ENCODE data around the gene NDUFA7.
"Not testable (repeated sequence)": the region's sequence is repeated elsewhere in the genome, so short reads cannot be mapped to it uniquely, and the experiment has no call there.

The NDUFA7 gene

DNA sequence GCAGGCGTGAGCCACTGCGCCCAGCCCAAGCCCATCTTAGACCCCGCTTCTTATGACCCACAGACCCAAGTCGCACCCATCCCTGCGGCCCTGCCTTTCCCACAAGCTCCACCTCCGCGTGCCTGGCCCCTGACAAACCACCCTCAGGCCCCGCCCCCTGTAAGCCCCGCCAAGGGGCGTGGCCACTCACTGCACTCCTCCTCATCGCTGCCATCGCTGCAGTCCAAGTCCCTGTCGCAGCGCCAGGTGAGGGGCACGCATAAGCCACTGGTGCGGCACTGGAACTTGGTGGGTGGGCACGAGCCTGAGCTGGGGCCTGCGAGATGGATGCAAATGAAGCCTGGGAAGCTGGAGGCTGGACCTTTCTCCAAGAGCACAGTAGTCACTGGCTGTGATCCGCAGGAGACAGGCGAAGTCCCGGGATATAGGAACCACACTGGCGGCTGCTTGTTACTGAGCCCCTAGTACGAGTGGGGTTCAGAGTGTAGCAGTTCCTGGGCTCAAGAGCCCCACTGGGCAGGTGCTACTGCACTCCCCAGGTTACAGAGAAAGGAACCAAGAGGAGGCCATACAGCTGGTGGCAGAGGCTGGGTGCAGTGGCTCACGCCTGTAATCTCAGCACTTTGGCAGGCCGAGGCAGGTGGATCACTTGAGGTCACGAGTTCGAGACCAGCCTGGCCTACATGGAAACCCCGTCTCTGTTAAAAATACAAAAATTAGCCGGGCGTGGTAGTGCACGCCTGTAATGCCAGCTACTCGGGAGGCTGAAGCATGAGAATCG is 16.1 kb downstream of the NDUFA7 start:
- TF ChIP-seq, protein P1, sequence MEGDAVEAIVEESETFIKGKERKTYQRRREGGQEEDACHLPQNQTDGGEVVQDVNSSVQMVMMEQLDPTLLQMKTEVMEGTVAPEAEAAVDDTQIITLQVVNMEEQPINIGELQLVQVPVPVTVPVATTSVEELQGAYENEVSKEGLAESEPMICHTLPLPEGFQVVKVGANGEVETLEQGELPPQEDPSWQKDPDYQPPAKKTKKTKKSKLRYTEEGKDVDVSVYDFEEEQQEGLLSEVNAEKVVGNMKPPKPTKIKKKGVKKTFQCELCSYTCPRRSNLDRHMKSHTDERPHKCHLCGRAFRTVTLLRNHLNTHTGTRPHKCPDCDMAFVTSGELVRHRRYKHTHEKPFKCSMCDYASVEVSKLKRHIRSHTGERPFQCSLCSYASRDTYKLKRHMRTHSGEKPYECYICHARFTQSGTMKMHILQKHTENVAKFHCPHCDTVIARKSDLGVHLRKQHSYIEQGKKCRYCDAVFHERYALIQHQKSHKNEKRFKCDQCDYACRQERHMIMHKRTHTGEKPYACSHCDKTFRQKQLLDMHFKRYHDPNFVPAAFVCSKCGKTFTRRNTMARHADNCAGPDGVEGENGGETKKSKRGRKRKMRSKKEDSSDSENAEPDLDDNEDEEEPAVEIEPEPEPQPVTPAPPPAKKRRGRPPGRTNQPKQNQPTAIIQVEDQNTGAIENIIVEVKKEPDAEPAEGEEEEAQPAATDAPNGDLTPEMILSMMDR (IDR thresholded peaks at IDR 0.05), result no peak
- H3K9me3 ChIP-seq, result no peaks in the 10 kb centered on the region

DNA sequence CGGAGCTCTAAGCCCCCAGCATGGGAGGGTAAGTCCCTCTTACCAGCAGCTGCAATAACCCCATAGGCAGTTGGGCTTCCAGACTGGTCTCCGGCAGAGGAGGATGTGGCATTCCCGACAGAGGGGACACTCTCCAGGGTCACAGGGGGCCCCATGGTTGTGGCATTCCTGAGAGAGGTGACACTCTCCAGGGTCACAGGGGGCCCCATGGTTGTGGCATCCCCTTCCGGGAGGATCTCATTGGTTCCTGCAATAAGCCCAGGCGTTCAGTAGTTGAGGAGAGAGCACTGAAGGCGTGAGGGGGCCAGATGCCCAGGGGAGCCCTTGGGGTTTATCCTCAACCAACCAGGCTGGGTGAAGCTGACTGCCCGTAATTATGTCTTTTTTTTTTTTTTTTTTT is 18.4 kb downstream of the NDUFA7 start:
- TF ChIP-seq, protein P1 (IDR thresholded peaks at IDR 0.05), result no peak
- Histone ChIP-seq H3K36me3 (no peaks in the 10 kb centered on the region), H3K27ac (no peak overlapping the region), H3K4me3 (ENCODE audit: low read depth in 1 of 2, low read length in 1 of 2) (no peak overlapping the region), H3K9me3 (no peaks in the 10 kb centered on the region), H3K27me3 (peaks cover 8% of the 10 kb centered on the region), H3K4me1 (ENCODE audit: control insufficient read depth in 1 of 2, insufficient read depth in 1 of 2, low read depth in 1 of 2, low read length in 1 of 2) (peaks cover under 1 to 2% of the 10 kb centered on the region in 2 experiments)

More for the DNA sequence above, 16.1 kb downstream of the NDUFA7 start:
- Histone ChIP-seq H3K27me3 (peaks cover 16% of the 10 kb centered on the region), H3K4me1 (ENCODE audit: control insufficient read depth in 1 of 2, insufficient read depth in 1 of 2, low read depth in 1 of 2, low read length in 1 of 2) (peaks cover 12 to 13% of the 10 kb centered on the region in 2 experiments), H3K27ac (no peak overlapping the region), H3K4me3 (ENCODE audit: low read depth in 1 of 2, low read length in 1 of 2) (no peak overlapping the region), H3K36me3 (peaks cover 15% of the 10 kb centered on the region)

DNA sequence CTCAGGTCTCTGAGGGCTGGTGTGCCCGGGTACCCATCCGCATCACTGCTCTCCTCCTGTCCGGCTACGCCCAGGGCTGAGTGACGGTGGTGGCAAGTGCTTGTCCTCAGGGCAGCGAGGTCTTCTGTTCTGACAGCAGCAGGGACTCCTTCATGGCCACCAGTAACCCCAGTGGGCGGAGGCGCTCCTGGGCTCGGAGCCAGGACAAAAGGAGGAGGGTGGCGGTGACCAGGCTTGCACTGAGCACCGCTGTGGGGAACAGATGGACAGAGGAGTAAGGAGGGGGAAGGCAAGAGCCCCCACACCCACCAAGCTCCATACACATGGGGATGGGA is 18.9 kb downstream of the NDUFA7 start:
- H3K4me3 ChIP-seq (ENCODE audit: low read depth in 1 of 2, low read length in 1 of 2), result no peak overlapping the region
- no peaks in the 10 kb centered on the region for H3K4me1 ChIP-seq (ENCODE audit: control insufficient read depth in 1 of 2, insufficient read depth in 1 of 2, low read depth in 1 of 2, low read length in 1 of 2)
- no peak overlapping the region for H3K27ac ChIP-seq
- H3K9me3 ChIP-seq, result no peaks in the 10 kb centered on the region
- H3K36me3 ChIP-seq, result no peaks in the 10 kb centered on the region
- TF ChIP-seq, protein P1 (IDR thresholded peaks at IDR 0.05), result no peak
- peaks cover 4% of the 10 kb centered on the region for H3K27me3 ChIP-seq

DNA sequence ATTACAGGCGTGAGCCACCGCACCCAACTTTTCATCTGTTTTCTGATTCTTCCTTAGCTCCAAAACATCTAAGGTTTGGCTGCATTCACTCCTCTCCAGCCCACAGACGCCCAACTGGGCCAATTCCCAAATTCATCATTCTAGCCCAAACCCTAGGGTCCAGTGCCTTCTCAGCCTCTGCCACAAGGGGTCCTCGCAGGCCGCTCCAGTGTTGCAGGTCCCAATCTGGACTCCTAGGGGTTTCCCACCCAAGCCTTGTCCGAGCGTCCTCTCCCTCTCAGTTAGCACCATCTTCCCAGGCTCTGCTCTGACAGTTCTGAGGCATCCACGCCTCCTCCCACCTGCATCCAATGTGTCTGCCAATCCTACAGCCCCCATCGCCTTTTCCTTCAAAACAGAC is 29.8 kb downstream of the NDUFA7 start:
- not testable (repeated sequence) for H3K4me1 ChIP-seq (ENCODE audit: control insufficient read depth in 1 of 2, insufficient read depth in 1 of 2, low read depth in 1 of 2, low read length in 1 of 2); H3K4me3 ChIP-seq (ENCODE audit: low read depth in 1 of 2, low read length in 1 of 2); H3K27me3 ChIP-seq; H3K36me3 ChIP-seq; H3K9me3 ChIP-seq; H3K27ac ChIP-seq

DNA sequence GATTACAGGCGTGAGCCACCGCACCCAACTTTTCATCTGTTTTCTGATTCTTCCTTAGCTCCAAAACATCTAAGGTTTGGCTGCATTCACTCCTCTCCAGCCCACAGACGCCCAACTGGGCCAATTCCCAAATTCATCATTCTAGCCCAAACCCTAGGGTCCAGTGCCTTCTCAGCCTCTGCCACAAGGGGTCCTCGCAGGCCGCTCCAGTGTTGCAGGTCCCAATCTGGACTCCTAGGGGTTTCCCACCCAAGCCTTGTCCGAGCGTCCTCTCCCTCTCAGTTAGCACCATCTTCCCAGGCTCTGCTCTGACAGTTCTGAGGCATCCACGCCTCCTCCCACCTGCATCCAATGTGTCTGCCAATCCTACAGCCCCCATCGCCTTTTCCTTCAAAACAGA is 44.7 kb downstream of the NDUFA7 start:
- not testable (repeated sequence) for H3K27ac ChIP-seq; H3K4me1 ChIP-seq (ENCODE audit: control insufficient read depth in 1 of 2, insufficient read depth in 1 of 2, low read depth in 1 of 2, low read length in 1 of 2); H3K27me3 ChIP-seq; H3K36me3 ChIP-seq; H3K9me3 ChIP-seq; H3K4me3 ChIP-seq (ENCODE audit: low read depth in 1 of 2, low read length in 1 of 2)

DNA sequence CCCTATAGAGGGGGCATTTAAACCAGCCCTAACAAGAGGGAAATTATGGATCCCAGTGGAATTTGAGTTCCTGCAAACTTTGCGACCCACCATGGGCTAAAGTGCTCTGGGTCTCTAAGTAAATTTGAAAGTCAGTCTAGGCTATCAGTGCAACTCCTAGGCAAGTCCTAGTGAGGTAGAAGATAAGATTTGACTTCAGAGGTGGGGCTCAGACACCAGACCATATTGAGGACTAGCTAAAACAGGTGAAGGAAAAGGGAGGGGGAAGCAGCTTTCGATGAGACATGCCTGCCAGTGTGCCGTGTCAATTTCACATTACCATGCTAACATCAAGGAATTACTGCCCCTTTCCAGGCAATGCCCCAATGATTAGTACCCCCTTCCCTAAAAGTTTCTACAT is 51.5 kb downstream of the NDUFA7 start:
- no peak overlapping the region for H3K27ac ChIP-seq
- TF ChIP-seq, protein P1 (IDR thresholded peaks at IDR 0.05), result no peak
- peaks cover 10% of the 10 kb centered on the region for H3K27me3 ChIP-seq
- no peak overlapping the region for H3K4me3 ChIP-seq (ENCODE audit: low read depth in 1 of 2, low read length in 1 of 2)
- H3K9me3 ChIP-seq, result no peaks in the 10 kb centered on the region
- H3K4me1 ChIP-seq (ENCODE audit: control insufficient read depth in 1 of 2, insufficient read depth in 1 of 2, low read depth in 1 of 2, low read length in 1 of 2), result peaks cover 5 to 6% of the 10 kb centered on the region in 2 experiments
- H3K36me3 ChIP-seq, result no peaks in the 10 kb centered on the region

Data from neutrophil (primary cell).